Testis (tissue), 2 donors: Measurements from ENCODE around the gene RPL18A.

Experiments
- CTCF ChIP-seq, 3 experiments: fragments of 450-650 bp in 2 of 3; fragments of 200-600 bp in 1 of 3; sonication (generic) in 1 of 3; IDR thresholded peaks; one replicate each; pipeline ENCODE4 v1.5.1; 2016 to 2019; ENCODE audit warnings: antibody characterized with exemption in 3 of 3, mild to moderate bottlenecking in 2 of 3, moderate library complexity in 1 of 3
- POLR2A ChIP-seq: fragments of 450-650 bp; IDR thresholded peaks from one replicate; pipeline ENCODE4 v1.6.1; 2017; ENCODE audit warnings: antibody characterized with exemption, mild to moderate bottlenecking, moderate library complexity

GRCh38 chr19:17821190-17821589, 38.5 kb upstream of the RPL18A start, which contains the start of gene INSL3:
- TF ChIP-seq CTCF (IDR thresholded peaks at IDR 0.05) (no peak), POLR2A (no peak)
